HG03139 (cell line): ENCODE data around the gene LMCD1.

Experiments used
- ATAC-seq: cut with Tn5 transposase; IDR thresholded peaks from one replicate; pipeline ENCODE4 v1.9.1; 2021; ENCODE audit not compliant: unreplicated experiment

LMCD1 gene

DNA sequence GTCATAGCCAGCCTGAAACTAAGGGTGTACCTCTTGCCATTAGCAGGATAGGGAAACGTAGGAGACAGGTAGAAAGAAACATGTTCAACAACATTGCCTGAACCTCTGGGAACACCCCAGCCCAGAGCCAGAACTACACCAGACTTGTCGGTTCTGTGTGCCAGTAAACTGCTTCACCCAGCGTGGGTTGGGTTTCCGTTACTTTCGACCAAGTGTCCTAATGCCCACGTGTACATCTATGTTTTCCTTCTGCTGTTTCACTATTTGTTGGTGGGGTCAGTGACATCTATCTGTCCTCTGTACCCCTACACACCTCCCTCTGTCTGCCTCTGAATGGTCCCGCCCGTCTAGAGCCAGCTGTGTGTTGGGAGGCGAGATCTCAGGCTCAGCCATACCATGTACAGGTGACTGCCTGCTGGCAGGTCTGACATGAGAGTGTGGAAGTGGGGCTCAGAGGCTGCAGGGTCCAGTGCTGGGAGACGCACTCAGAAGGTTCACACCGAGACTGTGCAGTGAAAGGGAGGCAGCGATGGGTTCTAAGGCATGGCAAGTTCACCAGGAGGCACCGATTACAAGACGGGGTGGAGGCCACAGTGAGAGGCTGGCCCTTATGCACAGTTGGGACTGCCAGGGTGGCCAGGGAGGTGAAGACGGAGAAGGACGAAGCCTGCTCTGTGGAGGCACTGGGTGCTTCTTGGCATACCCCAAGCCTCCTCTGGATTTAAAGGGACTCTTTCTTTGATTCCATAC, 106.6 kb downstream of the LMCD1 start:
- no peak for ATAC-seq

DNA sequence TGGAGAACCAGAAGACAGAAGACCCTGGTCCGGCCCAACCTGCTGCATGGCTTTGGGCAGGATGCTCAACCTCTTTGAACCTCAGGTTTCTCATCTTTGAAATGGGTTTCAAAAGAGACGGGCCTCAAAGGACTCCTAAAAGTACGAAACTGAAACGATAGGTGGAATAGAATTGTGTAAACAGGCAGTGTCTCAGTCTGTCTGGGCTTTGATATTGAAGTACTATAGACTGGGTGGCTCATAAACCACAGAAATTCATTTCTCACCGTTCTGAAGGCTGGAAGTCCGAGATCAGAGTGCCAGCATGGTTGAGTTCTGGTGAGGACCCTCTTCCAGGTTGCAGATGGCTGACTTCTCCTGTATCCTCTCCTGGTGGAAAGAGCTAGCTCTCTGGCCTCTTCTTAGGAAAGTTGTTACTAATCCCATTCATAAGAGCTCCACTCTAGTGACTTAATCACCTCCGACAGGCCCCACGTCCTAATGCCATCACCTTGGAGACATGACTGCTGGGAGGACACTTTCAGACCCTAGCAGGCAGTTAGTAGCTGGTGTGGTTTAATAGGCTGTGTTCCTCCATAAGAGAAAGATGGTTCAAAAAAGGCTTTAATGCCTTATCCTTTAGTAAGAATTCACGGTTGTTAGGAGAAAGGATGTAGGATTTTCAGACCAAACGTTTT, 107.3 kb downstream of the LMCD1 start:
- no peak for ATAC-seq

DNA sequence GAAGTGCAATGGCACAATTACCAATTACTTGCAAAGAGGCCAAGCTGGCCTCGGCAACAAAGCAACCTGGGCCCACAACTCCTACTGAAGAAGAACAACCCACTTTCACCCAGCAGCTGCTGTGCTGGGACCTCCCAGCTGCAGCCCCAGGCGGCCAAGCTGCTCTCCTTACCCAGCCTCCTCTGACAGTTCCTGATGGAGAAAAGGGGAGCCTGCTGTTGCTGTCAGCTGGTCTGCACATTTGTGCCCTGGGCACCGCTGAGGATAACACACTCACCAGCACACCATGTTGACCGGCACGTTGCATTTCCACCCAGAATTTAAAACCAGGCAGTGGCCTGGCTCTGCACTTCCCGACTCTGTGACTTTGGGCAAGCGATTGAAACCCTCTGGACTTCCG, 109.3 kb downstream of the LMCD1 start:
- ATAC-seq, result no peak

DNA sequence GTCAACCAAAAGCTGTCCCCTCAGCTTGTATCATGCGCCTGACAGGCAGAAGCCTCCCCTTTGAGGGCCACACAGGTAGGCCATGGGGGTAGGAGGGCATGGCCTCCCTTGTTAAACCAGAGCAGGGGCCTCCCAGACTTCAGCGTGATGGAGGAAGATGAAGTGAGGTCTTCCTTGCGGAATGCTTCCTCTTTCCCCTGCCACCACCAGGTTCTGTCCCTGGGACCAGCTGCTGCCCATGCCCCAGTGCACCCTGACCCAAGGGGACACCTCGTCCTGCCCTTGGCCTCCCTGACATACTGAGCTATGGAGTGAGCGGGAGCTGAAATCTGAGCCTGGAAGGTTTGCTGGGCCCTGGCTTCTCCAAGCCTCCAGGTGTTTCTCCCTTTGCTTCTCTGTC, 116.3 kb downstream of the LMCD1 start:
- ATAC-seq, result no peak

DNA sequence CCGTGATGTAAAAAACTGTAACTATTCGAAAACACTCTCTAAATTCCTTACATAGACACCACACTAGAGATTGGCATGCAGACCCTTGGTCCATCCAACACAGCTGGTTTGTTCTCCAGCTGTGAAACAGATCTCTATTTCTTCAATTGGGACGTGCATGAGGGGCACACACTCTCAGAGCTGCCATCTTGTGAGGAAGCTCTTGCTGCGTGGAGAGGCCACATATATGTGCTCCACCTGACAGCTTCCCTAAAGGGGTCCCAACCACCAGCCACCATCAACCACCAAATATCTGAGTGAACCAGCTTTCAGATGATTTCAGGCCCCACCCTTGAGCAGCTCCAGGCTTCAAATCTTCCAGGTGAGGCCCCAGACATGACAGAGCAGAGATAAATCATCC, 117.3 kb downstream of the LMCD1 start:
- no peak for ATAC-seq

DNA sequence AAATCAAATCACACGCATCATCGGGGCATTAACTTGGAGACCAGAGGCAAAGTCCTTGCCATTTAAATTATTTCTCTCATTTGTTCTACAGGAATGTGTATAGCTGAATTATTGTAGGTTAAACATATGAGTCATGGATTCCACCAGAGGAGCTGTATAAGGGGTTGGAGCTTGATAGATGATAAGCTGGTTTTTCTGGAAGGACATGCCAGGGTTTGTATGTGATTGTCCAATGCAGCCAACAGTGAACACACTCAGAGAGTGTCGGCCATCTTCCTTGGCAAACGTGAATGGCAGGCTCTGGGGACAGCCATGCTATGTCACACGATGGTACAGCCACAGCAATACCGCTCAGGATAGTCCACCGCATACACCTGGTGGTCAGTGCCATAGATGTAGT, 117.9 kb downstream of the LMCD1 start:
- no peak for ATAC-seq

DNA sequence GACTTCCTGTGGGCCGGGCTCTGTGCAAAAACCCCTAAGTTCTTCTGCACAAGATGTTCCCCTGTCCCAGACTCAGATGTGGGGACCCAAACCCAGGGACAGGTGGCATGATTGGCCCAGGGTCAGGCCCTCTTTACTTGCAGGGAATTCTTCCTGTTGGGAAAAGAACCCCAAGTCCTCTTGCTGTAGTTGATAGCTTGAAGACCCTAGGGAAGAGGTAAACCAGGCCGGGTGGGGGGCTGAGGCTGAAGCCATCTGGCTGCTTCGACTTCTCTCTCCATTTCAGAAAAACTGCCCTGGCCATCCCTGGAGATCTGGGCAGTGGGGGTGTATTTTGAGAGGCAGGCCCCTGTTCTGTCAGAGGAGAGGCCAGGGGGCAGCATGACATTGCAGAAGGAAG, 119.5 kb downstream of the LMCD1 start:
- no peak for ATAC-seq

DNA sequence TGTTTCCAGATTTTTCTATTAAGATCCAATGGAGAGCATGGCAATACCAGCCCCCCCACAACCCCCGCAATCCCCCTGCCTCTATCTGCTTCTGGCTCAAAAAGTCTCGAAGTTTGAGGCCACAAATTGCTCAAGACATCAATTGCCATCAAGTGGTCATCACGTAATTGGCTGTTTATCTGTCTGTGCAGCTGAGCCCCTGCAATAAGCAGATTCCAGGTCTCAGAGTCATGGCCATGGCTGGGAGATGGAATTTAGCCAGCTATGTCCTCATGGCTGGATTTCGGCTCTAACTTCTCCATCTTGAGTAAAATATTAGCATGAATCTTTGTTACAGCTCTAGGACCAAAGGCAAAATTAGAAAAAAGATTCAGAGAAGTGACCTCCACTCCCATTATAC, 120.2 kb downstream of the LMCD1 start:
- no peak for ATAC-seq

DNA sequence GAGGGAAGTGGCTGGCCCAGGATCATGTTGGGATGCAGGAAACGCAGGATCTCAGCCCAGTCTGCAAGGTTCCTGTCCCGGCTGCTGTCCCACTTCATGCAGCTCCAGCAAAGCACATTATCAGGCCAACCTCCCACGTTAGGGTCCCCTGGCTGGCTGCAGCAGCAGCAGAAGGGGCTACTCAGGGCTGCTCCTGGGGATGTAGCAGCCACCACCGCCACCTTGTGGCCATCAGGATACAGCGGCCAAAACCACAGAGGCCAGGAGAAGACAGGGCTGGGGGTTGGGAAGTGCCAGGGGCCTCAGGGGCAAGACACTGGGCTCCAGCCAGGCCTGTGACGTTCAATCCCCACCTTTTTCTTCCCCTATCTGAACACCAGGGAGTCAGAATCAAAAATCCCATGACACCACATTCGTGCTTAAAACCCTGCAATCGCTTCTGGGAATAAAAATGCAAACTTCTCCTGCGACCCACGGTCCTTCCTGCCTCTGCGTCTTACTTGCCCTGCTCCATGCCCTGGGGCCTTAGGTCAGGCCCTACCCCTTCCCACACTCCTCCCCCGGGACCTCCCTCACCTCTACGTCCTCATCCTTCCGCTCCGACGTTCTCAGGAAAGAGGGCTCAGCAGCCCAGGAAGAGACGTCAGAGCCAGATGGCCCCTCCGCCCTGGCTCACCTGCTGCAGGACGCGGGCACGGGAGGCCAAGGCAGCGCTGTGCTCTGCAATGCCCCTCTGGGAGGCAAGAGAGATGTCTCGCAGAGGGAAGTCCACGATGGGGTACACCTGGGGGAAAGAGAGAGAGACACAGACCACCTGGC, 121.5 kb downstream of the LMCD1 start:
- ATAC-seq, result peak; percentile 98

DNA sequence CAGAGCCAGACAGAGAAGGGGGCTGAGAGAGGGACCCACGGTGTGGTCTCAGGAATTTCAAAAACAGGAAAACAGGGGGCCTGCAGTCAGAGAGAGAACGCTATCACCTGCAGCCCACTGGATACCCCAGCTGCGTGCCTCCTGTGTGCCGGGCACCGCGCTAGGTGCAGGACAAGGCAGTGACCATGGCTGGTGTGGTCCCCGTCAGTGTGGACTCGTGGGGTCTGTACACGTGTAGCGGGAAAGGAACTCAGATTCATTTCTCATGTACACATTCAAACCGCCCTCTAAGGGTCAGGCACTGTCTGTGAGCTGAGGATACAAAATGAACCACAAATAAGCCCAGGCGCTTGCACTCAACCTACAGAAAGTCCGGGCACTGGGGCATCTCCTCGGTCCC, 122.1 kb downstream of the LMCD1 start:
- no peak for ATAC-seq
